Measurements from ENCODE around the gene SCAPER. TPM values are rescaled to one million over a fixed set of nuclear protein-coding genes. Genes with fewer than 3 reads are reported as not detected.

The SCAPER gene
- total RNA-seq, 1 donor from 2014 or later: 24.7 TPM

DNA sequence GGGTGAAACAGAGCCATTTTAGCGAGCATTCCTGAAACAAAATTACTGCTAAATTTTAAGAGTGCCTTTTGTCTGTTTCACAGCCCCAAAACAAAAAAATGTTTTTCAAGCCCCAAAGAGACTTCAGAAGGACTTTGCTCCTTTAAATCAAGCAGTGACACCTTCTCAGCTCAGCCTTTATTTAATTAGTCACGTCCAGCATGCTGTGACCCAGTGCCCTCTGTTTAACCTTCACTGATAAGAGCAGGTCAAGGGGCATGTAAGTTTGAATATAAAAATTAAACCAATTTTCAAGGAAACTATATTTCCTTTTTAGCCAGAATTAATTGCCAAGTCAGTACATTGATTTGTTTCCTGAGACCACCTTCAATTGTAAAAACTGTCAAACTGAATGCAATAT, 527.9 kb downstream of the SCAPER start:
- no peak for DNase-seq (ENCODE audit: low spot score)

DNA sequence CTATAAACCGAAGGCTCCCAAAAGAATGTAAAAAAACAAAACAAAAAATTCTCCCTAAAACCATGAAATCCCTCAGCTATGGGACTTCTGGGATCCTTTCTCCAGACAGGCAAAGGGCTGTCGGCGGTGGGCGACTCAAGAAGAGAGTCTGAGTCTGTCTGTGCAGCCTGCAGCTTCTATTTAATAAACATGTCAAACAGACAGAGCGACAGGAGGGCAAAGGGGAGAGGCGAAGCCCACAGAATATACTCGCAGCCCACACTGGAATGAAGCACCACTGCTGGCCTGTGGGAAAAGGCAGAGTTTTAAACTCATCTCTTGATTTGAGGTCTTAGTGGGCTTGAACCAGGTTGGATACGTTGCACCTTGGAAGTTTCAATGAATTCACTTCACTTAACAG, 528.3 kb downstream of the SCAPER start:
- DNase-seq (ENCODE audit: low spot score): no peak

GRCh38 chr15:76376029-76376428, 529.1 kb downstream of the SCAPER start:
- DNase-seq (ENCODE audit: low spot score): no peak

DNA sequence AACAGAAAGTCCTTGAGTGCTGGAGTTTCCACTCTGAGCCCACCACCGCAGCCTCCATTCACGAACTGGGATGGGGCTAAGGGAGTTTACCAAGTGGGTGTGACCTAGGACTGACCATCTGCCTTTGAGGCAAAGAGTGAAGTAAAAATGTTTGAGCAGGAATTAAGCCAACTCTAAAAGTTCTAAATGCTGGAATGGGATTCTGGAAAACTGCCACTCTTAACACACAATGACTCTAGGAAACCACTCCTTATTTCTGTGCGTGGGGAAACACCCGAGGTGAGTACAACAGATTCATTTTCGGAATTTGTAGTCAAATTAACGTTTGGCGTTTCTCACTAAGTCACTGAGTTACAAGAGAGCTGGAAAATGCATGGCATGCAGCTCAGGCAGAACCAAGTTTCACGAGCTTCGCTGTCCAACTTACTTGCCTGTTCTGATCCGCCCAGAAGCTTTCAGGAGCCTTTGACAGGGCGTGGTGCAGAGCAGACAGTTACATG, 537.0 kb downstream of the SCAPER start:
- DNase-seq (ENCODE audit: low spot score): no peak

- no peak for DNase-seq (ENCODE audit: low spot score)
Observed at GRCh38 chr15:76366714-76367113, 538.4 kb downstream of the SCAPER start.

DNA sequence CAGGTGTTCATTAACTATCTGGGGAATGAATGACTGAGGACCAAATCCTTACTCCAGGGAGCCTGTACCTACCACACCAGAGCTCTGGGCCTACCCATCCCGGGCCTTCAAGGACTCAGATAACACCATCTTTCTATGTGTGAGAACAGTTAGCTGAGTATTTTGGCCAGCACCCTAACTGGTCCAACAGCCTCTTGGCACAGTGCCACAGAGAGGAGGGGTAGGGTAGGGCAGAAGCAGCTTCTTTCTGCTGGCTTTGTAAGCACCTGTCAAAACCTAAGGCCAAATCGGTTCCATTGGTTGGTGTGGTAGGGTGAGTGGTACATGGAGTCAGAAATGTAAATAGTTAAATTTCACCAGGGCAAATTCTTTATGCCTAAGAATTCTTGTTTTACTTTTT, 541.9 kb downstream of the SCAPER start:
- DNase-seq (ENCODE audit: low spot score): no peak

DNA sequence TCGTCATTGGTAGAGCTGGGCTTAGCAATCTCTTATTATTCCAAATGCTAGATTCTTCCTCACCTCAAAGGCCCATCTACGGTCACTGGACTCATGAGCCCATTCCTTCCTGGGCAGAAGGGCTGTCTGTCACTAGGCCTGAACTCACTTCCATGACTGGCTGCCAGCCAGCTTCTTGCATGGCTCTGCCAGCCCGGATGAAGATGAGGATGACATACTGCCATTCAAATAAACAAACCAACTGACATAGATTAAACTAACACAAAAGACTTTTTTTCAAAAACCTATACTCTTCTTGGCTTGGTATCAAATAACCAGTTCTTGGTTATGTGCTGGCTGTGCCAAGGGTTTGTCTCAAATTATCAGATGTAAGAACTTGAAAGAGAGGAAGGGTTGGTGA, 544.7 kb downstream of the SCAPER start:
- DNase-seq (ENCODE audit: low spot score): no peak

GRCh38 chr15:76359152-76359551, 546.0 kb downstream of the SCAPER start:
- DNase-seq (ENCODE audit: low spot score): no peak

DNA sequence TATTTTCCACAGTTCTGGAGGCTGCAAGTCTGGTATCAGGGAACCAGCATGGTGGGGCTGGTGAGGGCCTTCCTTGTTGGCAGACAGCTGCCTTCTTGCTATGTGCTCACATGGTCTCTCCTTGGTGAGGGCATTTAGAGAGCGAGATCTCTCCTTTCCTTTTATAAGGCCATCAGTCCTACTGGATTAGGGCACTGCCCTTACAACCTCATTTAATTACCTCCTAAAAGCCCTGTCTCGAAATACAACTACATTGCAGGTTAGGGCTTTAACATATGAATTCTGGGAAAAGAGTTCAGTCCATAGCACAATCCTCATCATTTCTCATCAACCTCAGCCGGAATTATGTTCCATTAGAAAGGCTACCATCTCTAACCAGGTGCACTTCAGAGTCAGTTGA, 546.7 kb downstream of the SCAPER start:
- DNase-seq (ENCODE audit: low spot score): no peak

DNA sequence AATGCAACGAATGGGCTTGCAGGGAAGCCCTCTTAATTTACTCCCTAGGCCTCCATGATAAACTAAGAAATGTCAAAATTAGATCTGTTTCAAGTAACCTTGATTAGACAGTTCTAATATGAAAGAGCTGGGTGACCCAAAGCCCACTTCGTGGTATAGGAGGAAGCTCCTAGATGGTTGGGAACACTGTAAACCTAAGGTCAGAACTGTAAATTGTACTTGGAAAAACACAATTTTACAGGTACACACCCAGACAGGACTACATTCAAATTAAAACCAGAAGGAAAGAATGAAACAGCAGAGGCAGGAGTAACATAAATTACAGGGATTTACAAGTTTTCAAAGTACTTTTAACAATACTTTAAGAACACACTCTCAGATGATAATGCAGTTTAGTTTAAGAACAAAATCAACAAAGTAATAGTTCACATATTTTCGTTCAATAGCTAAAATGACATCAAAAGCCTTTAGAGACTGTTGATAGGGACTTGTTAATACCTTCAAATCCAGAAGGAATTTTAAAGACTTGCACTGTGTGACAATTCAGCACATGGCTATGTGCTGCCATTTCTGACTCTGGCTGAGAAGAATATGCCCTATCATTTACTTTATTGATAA, 550.2 kb downstream of the SCAPER start:
- DNase-seq (ENCODE audit: low spot score): no peak

- DNase-seq (ENCODE audit: low spot score): no peak
Observed at GRCh38 chr15:76353903-76354302, 551.2 kb downstream of the SCAPER start.

DNA sequence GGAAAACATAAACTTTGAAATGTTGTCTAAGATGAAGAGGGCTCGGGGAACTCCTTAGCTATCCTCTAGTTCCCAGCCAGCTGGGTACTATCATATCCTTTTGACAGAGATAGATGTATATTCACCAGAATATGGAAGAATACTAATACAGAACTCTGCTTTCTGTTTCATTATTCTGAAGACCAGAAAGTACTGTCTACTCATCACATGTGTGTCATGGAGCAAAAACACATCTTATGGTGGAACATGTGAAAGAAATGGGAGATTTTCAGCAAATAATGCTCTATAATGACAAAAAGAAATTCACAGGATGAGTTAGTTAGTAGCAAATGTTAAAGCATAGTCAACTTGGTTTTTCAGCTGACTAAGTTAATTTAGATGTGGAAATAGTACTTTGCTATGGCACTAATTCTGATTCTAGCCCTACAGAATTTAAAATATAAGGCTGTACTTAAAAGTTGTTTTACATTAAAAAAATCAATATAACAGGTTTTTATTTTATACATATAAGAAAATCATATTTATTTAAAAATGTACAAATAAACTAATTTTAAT, 552.0 kb downstream of the SCAPER start:
- no peak for DNase-seq (ENCODE audit: low spot score)

GRCh38 chr15:76349301-76350070, 555.7 kb downstream of the SCAPER start:
- DNase-seq (ENCODE audit: low spot score): no peak

GRCh38 chr15:76347482-76348055, 557.6 kb downstream of the SCAPER start:
- DNase-seq (ENCODE audit: low spot score): no peak

GRCh38 chr15:76346669-76347481, 558.3 kb downstream of the SCAPER start:
- no peak for DNase-seq (ENCODE audit: low spot score)

GRCh38 chr15:76345880-76346668, 559.1 kb downstream of the SCAPER start:
- DNase-seq (ENCODE audit: low spot score): no peak

DNA sequence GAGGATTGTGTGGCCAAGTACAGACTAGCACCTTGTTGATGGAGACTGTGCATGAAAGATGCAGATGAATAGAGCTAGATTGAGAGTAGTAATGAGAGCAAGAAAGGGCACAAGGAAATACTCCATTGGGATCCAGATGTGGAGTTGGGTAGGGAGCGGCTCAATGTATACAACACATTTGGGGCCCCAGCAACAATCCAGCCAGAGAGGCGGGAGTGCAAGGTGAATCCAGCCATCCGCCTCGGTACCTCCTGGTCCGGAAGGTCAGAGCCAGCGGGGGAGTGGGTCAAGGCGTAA, 559.6 kb downstream of the SCAPER start:
- DNase-seq (ENCODE audit: low spot score): no peak

- DNase-seq (ENCODE audit: low spot score): no peak
Observed at GRCh38 chr15:76344893-76345582, 560.1 kb downstream of the SCAPER start.

DNA sequence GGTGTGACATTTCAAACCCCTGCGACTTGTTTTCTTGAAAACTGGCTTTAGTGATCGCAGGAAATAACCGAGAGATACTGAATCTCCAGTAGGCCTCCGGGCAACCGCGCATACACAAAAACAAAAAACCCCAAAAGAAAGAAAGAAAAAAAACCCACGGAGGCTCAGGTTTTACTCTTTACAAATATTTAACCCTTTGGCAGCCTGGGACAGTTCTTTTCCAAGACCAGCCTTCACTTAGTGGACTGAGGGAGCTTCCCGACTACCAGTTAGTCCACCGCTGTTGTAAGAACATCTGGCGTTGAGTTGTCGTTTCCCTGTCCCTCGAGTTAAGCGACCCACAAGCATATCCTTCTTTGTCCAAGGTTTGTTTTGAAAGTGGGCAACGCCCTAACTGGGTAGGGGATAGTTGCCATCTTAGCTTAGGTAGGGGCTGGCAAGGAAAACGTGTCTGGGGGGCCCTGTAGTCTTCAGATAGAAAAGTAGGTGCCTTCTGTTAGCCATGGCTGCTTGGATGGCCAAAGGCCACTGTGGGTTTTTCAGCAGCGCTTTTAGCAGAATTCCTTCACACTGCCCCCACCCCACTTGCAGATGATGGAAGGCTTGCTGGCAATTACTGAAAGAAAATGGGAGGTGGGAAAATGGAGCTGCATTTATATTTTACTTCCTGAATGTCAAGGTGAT, 561.7 kb downstream of the SCAPER start:
- DNase-seq (ENCODE audit: low spot score): no peak
